GM21786 (cell line): ENCODE results near the gene TAMALIN.
A peak's percentile ranks its signal among the peaks of the same experiment; 100 is the strongest.

ENCODE experiments used
- ATAC-seq: cut with Tn5 transposase; IDR thresholded peaks from one replicate; pipeline ENCODE4 v1.9.1; 2021; ENCODE audit not compliant: unreplicated experiment

Gene TAMALIN

GRCh38 chr12:52011602-52012214 lies 5.0 kb downstream of the TAMALIN start:
- no peak for ATAC-seq

DNA sequence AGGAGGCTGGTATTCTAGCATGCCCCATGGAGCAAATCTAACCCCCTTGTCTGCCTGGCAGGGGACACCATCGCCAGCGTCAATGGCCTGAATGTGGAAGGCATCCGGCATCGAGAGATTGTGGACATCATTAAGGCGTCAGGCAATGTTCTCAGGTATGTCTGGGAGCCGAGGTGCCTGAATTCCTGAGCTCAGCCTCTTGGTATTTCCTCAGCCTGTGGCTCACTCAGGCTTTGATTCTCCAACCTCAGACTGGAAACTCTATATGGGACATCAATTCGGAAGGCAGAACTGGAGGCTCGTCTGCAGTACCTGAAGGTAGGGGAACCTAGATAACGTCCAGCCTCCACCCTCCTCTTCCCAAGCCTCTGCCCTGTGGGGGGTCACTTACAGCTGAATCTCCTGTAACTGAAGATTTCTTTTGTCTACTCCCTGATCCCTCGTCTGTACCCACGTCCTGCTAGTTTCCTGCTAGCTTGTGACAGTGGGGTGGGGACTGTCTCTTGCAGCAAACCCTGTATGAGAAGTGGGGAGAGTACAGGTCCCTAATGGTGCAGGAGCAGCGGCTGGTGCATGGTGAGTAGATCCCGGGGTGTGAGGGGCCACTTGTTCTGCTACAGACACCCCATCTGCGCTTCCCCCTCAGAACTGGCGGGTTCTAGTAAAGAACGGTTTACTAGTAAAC lies 7.0 kb downstream of the TAMALIN start:
- no peak for ATAC-seq

- ATAC-seq, result no peak
Observed at GRCh38 chr12:52014567-52015530, 8.1 kb downstream of the TAMALIN start.

DNA sequence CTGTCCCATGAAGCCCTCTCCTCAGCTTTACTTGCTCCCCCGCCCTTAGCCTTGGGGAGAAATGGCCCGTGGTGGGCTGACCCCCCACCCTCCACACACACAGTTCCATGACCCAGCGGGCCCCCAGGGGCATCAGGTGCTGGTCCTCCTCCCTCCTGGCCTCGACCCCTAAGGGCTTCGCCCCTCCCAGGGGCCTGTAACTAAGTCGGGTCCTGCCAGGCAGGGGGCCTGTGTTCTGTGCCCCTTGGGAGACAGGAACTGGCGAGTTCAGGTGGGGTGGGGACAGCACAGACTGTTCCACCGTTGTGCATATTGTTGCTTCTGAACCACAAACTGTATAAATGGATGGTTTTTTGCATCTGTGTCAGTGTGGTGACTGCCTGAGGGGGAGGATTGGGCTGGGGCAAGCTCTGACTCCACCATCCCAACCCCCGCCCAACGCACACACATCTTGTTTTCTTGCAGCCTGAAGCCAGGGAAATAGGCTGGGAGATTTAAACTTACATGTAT lies 8.8 kb downstream of the TAMALIN start:
- no peak for ATAC-seq

DNA sequence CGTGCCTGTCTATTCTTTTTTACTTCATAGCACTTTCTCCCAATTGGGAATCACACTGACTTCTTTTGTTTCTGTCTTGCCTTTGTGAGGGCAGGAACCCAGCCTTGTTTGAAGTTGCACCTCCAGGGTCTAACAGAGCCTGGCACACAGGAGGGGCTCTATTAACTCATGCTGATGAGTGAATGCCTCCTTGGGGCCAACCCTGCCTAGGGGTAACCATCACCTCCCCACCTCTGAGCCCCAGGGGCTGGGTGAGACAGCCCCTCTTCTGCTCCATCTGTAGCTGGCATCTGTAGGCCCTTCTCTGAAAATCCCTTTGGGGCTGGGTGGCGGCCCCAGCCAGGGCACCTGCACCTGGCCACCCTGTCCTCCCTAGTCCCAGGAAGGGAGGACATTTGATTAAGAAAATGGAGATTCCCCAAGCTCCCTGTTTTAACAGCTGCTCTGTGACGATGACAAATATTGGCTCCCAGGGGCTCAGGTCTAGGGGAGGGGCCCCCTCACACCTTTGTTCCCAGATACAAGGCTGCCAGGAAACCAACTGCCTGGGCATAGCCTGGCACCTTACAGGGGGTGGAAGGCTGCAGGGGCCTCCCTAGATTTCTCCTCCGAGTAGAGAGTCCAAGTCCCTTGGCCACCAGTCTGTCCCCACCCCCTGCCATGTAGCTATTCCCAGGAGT lies 11.8 kb downstream of the TAMALIN start:
- no peak for ATAC-seq

DNA sequence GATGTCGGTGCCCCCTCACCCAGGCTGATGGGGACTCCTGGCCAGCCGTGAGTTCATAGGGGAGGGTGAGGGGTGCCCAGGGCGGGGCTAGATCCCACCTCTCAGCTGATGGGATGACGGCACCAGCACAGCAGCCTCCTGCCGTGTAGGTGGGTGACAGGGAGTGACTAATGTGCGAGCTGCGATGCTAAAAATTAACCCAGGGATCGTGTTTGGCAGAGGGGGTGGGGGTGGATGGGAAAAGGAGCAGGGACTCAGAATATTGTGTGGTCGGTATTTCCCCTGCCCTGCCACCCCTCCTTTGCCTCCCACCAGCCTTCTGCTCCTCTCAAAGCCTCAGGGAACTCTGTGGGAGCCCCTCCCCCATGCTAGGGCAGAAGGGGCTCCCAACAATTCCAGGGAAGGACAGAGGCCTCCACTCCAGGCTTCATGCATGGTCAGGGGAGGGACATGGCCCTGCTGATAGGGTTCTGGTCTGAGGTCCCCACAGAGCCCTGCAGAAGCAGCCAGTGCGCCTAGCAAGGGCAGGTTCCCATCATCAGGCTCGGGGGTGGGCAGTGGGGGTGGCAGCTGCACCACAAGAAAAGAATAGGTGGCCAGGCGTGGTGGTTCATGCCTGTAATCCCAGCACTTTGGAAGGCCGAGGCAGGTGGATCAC lies 12.5 kb downstream of the TAMALIN start:
- no peak for ATAC-seq

DNA sequence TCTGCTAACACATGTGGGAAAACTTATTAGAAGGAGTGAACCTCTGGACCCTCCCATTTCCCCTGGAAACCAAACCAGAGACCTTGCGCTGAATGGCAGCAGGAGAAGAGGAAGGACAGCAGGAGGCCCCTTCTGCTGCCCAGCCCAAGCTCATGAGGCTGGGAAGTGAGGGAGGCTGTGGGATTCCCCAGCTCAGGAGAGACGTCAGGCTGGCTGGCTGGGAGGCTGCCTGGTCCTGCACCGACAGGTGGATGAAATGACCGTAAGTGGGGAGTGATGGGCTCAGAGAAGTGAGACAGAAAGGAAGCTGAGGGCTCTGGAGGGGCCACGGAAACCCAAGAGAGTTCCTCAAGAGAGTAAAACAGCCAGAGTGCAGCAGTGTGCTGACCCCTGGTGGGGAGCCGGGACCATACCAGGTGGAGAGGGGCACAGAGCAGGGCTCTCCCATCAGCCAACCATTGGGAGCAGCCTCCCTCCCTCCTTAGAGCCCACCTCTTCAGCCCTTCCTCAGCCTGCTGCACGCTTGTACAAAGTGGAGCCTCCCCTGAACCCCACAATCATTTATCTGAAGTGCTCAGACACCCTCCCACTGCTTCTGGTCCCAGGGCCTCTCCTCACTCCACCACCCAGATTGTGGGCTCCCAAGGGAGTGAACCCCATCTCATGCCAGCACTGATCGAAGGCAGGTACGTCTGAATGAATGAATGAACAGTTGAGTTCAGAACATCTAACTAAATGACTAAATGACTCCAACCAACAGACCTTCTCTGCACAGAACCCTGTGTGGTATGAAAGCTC lies 14.0 kb downstream of the TAMALIN start:
- ATAC-seq, result peak; percentile 39

- no peak for ATAC-seq
Observed at GRCh38 chr12:52022841-52023181, 16.1 kb downstream of the TAMALIN start.

DNA sequence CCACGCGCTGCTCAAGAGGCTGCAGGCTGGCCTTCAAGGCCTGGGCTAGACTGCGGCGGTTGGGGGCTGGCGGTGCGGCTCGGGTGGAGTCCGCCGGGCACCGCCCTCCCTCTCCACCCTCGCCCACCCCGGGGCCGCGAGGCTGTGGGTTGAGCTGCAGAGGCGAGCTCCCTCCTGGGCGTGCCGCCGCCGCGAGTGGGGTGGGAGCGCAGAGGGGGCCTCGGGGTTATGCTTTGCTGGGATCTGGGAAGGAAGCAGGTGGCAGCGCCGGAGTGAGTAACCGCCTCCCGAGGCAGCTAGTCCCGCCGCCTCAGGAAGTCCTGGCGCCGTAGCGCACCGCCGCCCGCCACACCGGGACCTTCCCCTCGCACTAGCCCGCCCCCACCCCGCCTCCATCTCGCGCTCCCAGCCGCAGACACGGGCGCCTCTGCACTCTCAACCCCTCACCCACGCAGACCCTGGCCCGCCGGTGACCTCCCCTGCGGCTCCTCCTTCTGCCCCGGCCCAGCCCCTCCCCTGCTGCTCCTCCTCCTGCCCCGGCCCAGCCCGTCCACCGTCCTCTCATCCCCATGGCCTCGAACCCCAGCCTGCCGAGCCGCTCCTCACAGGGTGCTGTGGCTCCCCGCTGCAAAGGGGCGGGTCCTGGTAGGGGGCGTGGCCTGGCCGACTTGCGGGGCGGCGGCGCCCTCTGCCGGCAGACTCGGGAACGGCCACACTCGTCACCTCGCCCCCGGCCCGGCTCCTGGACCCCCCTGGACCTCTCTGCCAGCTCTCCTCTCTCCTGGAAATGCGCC lies 16.6 kb downstream of the TAMALIN start:
- ATAC-seq, result peak; percentile 34

DNA sequence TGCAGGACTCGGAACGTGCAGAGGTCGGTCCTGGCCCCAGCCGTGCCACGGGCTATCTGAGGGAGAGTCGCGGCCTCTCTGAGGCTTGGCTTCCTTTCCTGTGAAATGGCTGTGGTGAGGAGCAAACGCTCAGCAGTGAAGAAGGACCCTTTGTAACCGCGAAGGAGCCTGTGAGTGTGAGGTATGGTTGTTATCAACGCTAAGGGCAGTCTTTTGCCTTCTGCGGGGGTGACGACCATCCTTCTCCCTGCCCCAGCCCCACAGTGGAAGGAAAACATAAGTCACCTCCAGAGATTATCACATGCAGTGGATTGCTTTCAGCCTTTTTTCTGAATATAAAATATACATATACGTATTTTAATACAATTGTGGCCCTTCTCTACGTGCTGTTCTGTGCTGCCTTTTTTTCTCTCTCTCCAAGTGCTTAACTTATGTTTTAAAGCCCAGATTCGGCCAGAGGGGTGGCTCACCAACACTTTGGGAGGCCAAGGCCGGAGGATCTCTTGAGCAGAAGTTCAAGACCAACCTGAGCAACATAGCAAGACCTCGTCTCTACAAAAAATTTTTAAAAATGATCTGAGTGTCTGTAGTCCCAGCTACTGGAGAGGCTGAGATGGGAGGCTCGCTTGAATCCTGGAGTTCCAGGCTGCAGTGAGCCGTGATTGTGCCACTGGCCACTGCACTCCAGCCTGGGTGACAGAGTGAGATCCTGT lies 17.4 kb downstream of the TAMALIN start:
- ATAC-seq, result no peak

- ATAC-seq, result no peak
Observed at GRCh38 chr12:52024845-52025230, 18.1 kb downstream of the TAMALIN start.

GRCh38 chr12:52026263-52026662 lies 19.5 kb downstream of the TAMALIN start:
- ATAC-seq, result no peak

DNA sequence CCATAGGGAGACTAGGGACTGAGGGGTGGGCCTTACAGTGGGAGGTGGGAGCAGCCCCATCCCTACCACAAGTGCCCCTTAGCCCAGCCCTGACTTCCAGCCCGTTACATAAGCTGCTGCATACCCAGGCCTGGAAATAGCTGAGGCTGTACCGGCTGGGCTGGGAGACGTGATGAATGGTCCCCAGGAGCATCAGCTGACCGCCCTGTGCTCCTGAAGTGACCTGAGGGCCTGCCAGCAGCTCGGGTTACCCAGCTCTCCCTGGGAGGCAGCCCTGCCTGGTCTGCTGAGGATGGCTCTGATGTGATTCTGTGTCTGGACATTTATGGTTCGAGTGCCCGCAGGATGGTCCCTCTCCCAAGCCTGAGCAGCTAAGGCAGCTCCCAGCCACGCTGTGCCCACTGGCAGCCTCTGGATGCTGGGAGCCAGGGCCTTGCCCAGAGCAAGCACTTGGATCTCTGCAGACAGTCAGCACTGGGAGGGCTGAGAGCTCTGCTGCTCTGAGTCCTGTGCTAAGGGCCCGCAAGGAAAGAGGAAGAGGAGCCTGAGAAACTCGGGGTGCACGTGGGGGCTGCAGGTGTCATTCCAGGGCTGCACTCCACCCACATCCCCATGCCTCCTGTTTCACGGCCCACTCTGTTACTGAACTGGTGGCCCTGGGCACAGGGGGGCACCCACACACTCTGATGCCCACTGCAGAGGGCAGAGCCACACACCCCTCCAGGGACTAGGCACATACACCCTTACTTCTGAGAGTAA lies 20.5 kb downstream of the TAMALIN start:
- ATAC-seq, result no peak

DNA sequence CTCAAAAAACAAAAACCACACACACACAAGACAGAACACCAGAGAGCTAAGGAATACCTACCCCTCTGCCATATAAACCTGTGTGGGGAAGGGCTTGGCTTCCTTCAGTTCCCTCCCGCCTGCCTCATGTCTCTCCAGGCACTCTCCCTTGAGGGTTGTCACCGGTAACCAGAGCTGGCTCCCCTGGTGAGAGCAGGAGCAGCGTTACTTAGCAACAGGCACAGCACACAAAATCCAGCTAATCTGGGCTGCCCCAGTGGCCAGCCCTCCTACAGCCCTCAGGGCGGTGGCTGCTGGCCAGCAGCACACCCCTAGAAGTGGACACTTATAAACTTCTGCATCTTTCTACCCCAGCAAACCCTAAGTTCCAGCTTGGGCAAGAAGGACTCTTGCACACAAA lies 22.9 kb downstream of the TAMALIN start:
- ATAC-seq, result no peak

DNA sequence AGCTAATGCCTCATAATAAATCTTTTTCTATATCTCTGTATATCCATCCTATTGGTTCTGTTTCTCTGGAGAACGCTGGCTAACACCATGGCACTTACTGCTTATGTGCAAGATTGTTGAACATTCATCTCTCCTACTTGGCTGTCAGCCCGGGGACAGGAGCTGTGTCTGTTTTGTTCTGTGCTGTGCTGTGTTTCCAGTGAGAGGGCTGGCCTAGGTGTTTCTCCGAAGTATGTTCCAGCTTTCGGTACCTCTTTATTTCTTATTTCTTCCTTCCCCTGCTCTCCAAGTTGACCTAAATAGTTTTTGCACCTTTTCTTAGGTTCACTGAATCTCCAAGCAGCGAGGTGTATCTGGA lies 25.7 kb downstream of the TAMALIN start:
- no peak for ATAC-seq

GRCh38 chr12:52032804-52033445 lies 26.2 kb downstream of the TAMALIN start:
- ATAC-seq, result peak; percentile 89

GRCh38 chr12:52033446-52034140 lies 26.8 kb downstream of the TAMALIN start:
- no peak for ATAC-seq
